COLO668 (cell line): ENCODE measurements around the gene RELL1.
A peak's percentile ranks its signal among the peaks of the same experiment; 100 is the strongest.

ENCODE experiments used
- DNase-seq: peaks from one replicate; lab custom pipeline; 2025; ENCODE audit not compliant: unreplicated experiment; lab: John Stamatoyannopoulos, UW

Gene RELL1

GRCh38 chr4:37603711-37604110, 82.5 kb downstream of the RELL1 start:
- no peak for DNase-seq

- peak; percentile 75 for DNase-seq
Measured at GRCh38 chr4:37603070-37603468, 83.1 kb downstream of the RELL1 start.

- no peak for DNase-seq
Measured at GRCh38 chr4:37602454-37603069, 83.6 kb downstream of the RELL1 start.

GRCh38 chr4:37601531-37601930, 84.6 kb downstream of the RELL1 start:
- DNase-seq: no peak

- no peak for DNase-seq
Measured at GRCh38 chr4:37599092-37599790, 86.9 kb downstream of the RELL1 start.

GRCh38 chr4:37597034-37597433, 89.1 kb downstream of the RELL1 start:
- no peak for DNase-seq

GRCh38 chr4:37595875-37596680, 90.1 kb downstream of the RELL1 start:
- DNase-seq: no peak

- no peak for DNase-seq
Measured at GRCh38 chr4:37594099-37594498, 92.1 kb downstream of the RELL1 start.

GRCh38 chr4:37591349-37591748, 94.8 kb downstream of the RELL1 start:
- no peak for DNase-seq

- DNase-seq: no peak
Measured at GRCh38 chr4:37590016-37590415, 96.2 kb downstream of the RELL1 start.

GRCh38 chr4:37588150-37588549, 98.0 kb downstream of the RELL1 start:
- no peak for DNase-seq

- DNase-seq: no peak
Measured at GRCh38 chr4:37586194-37586593, 100.0 kb downstream of the RELL1 start.

- no peak for DNase-seq
Measured at GRCh38 chr4:37584493-37585060, 101.6 kb downstream of the RELL1 start.

GRCh38 chr4:37584071-37584470, 102.1 kb downstream of the RELL1 start:
- DNase-seq: no peak

- no peak for DNase-seq
Measured at GRCh38 chr4:37573566-37573965, 112.6 kb downstream of the RELL1 start.

GRCh38 chr4:37568489-37568888, 117.7 kb downstream of the RELL1 start:
- no peak for DNase-seq

- no peak for DNase-seq
Measured at GRCh38 chr4:37567836-37568235, 118.3 kb downstream of the RELL1 start.

GRCh38 chr4:37562592-37562991, 123.6 kb downstream of the RELL1 start:
- DNase-seq: no peak

- DNase-seq: peak; percentile 59
Measured at GRCh38 chr4:37561803-37562207, 124.4 kb downstream of the RELL1 start.

GRCh38 chr4:37561196-37561802, 124.9 kb downstream of the RELL1 start:
- no peak for DNase-seq
